Measurements from ENCODE around the gene LIPC.

The LIPC gene

DNA sequence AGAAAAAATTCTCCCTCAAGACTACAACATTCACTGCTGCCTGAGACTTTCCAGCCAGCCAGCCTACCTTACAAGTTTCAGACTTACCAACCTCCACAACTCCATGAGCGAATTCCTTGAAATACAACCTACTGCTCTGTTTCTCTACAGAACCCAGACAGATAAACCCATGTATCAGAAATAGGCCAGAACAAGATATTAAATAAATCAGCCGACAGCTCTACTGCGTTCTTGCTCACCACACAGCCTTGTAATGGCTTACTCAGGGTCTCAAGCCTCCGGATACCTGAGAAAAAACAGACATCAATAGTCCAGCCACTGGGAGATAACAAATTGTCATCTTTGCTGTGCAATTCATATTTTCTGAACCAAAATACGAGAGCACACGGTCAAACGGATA is 43.6 kb upstream of the LIPC start:
- POLR2A ChIA-PET, result no interaction called here
- no peak overlapping the region for H3K4me3 ChIP-seq (ENCODE audit: low read depth, low read length)
- CTCF ChIA-PET, result no interaction called here
- no peak for DNase-seq (ENCODE audit: low read depth, low spot score)
- TF ChIP-seq, protein P1, sequence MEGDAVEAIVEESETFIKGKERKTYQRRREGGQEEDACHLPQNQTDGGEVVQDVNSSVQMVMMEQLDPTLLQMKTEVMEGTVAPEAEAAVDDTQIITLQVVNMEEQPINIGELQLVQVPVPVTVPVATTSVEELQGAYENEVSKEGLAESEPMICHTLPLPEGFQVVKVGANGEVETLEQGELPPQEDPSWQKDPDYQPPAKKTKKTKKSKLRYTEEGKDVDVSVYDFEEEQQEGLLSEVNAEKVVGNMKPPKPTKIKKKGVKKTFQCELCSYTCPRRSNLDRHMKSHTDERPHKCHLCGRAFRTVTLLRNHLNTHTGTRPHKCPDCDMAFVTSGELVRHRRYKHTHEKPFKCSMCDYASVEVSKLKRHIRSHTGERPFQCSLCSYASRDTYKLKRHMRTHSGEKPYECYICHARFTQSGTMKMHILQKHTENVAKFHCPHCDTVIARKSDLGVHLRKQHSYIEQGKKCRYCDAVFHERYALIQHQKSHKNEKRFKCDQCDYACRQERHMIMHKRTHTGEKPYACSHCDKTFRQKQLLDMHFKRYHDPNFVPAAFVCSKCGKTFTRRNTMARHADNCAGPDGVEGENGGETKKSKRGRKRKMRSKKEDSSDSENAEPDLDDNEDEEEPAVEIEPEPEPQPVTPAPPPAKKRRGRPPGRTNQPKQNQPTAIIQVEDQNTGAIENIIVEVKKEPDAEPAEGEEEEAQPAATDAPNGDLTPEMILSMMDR (IDR thresholded peaks at IDR 0.05; ENCODE audit: insufficient read depth, low read length, missing control alignments), result no peak

DNA sequence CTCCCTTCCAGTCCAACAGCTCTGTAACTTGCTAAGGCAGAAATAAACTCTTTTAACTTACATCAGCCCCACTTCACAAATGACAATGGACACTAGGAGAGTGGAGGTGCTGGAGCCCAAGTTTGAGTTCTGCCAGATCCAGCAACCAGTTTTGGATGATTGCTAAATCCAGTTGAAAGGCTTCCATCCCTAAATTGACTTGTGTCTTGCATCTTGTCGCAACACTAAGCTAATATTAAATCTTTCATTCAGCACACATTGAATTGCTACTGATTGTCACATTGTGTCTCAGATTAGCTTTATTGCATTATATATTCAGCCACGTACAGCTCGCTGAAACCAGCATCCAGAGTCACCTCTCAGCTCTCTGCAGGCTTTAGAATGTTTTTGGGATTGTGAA is 41.7 kb upstream of the LIPC start:
- DNase-seq (ENCODE audit: low read depth, low spot score), result no peak
- POLR2A ChIA-PET, result no interaction called here
- TF ChIP-seq, protein P1 (IDR thresholded peaks at IDR 0.05; ENCODE audit: insufficient read depth, low read length, missing control alignments), result no peak
- CTCF ChIA-PET, result interaction anchor here (0.9 to 1.5 kb wide), 2 partner anchors 16 to 79 kb away, joined by 3 to 4 read pairs; no protein-coding TSS in a partner anchor
- no peak overlapping the region for H3K4me3 ChIP-seq (ENCODE audit: low read depth, low read length)

DNA sequence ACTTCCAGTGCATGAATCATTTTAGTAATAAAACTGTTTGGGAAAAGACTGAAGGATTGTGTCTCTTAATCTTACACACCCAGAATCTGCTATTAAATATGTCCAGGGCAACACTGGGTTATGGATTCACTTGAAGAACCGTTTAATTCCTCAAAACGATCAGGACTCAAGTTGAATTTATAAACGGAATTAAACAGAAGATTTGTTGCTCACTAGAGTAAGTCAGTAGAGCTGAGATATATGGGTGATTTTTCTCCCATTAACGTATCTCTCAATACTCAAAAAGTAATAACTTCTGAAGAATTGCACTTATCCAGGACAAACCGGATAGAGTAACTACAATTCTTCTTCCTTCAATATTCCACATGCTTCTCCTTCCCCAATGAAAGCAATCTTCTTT is 41.1 kb upstream of the LIPC start:
- CTCF ChIA-PET, result interaction anchor here (0.9 to 1.5 kb wide), 2 partner anchors 16 to 79 kb away, joined by 3 to 4 read pairs; no protein-coding TSS in a partner anchor
- no peak overlapping the region for H3K4me3 ChIP-seq (ENCODE audit: low read depth, low read length)
- POLR2A ChIA-PET, result no interaction called here
- DNase-seq (ENCODE audit: low read depth, low spot score), result no peak
- TF ChIP-seq, protein P1 (IDR thresholded peaks at IDR 0.05; ENCODE audit: insufficient read depth, low read length, missing control alignments), result no peak

GRCh38 chr15:58391088-58391487 is 40.7 kb upstream of the LIPC start:
- POLR2A ChIA-PET, result no interaction called here
- no peak for DNase-seq (ENCODE audit: low read depth, low spot score)
- TF ChIP-seq, protein P1 (IDR thresholded peaks at IDR 0.05; ENCODE audit: insufficient read depth, low read length, missing control alignments), result no peak
- CTCF ChIA-PET, result interaction anchor here (0.9 kb wide), 1 partner anchor 78 kb away, joined by 3 read pairs; no protein-coding TSS in a partner anchor
- no peak overlapping the region for H3K4me3 ChIP-seq (ENCODE audit: low read depth, low read length)

- DNase-seq (ENCODE audit: low read depth, low spot score), result no peak
- POLR2A ChIA-PET, result no interaction called here
- H3K4me3 ChIP-seq (ENCODE audit: low read depth, low read length), result no peak overlapping the region
- TF ChIP-seq, protein P1 (IDR thresholded peaks at IDR 0.05; ENCODE audit: insufficient read depth, low read length, missing control alignments), result no peak
- CTCF ChIA-PET, result no interaction called here
These were observed 39.6 kb upstream of the LIPC start for GRCh38 chr15:58392141-58392540.

- POLR2A ChIA-PET, result no interaction called here
- TF ChIP-seq, protein P1 (IDR thresholded peaks at IDR 0.05; ENCODE audit: insufficient read depth, low read length, missing control alignments), result no peak
These were observed 39.1 kb upstream of the LIPC start for GRCh38 chr15:58392611-58393161.

More at GRCh38 chr15:58392611-58393161, 39.1 kb upstream of the LIPC start:
- no peak for DNase-seq (ENCODE audit: low read depth, low spot score)
- no peak overlapping the region for H3K4me3 ChIP-seq (ENCODE audit: low read depth, low read length)
- CTCF ChIA-PET, result no interaction called here

All from AG04449 (cell line).